ENCODE results near the gene GLT8D2. TPM values are rescaled to one million over a fixed set of nuclear protein-coding genes. Genes with fewer than 3 reads are reported as not detected.

The GLT8D2 gene
- polyA plus RNA-seq, 3 donors, result not detected

- Histone ChIP-seq H3K4me1 (ENCODE audit: control insufficient read depth in 1 of 2, insufficient read depth in 2 of 2, low read length in 2 of 2) (peaks cover 13 to 20% of the 10 kb centered on the region in 2 donors), H3K36me3 (replicated peaks in 1 of 2; ENCODE audit: control insufficient read depth in 1 of 2, insufficient read depth in 2 of 2, low read length in 2 of 2) (no peaks in the 10 kb centered on the region), H2AFZ (ENCODE audit: insufficient read depth, low read depth, low read length, poor library complexity, severe bottlenecking) (no peak overlapping the region), H3K4me2 (replicated peaks; ENCODE audit: extremely low read depth, low read length, poor library complexity, severe bottlenecking) (no peak overlapping the region), H3K9ac (ENCODE audit: insufficient read depth, low read length, poor library complexity, severe bottlenecking) (no peak overlapping the region), H3K9me3 (replicated peaks in 1 of 2; ENCODE audit: control insufficient read depth in 1 of 2, insufficient read depth in 1 of 2, low read length in 2 of 2) (no peaks in the 10 kb centered on the region), H3K27me3 (ENCODE audit: control insufficient read depth in 2 of 2, insufficient read depth in 2 of 2, low read length in 2 of 2) (peaks cover 0 to 8% of the 10 kb centered on the region in 2 donors), H4K20me1 (ENCODE audit: insufficient read depth, low read length) (peaks cover 2% of the 10 kb centered on the region), H3K4me3 (replicated peaks in 1 of 3; ENCODE audit: low read depth in 2 of 3, low read length in 3 of 3) (no peak overlapping the region), H3K27ac (ENCODE audit: low read depth in 1 of 2, low read length in 2 of 2) (no peak overlapping the region), H3K79me2 (ENCODE audit: insufficient read depth, low read length) (peaks cover 12% of the 10 kb centered on the region)
- WGBS (ENCODE audit: insufficient coverage), result no CpG with 5 or more reads among the region's 2 CpGs
- DNase-seq, result peak in 1 of 3 donors; percentile 25
- intact Hi-C loops (cut with micrococcal nuclease), result loop anchor here (5.0 to 10.0 kb wide), 3 partner anchors 47 to 126 kb away; partner anchors contain the start of genes NFYB (in 2 of the 2) and HSP90B1 (in 1 of the 2)
- no peak overlapping the region for H3K27ac Mint-ChIP-seq
- no peak overlapping the region for H3K4me3 Mint-ChIP-seq
- no peak for TF ChIP-seq CTCF (IDR thresholded peaks at IDR 0.05)
- peaks cover 8 to 22% (median 12%) of the 10 kb centered on the region in 3 donors for H3K27me3 Mint-ChIP-seq (ENCODE audit: low read depth in 3 of 3)
- H3K36me3 Mint-ChIP-seq, result no peaks in the 10 kb centered on the region
- H3K9me3 Mint-ChIP-seq, result peaks cover 0 to 3% (median 0%) of the 10 kb centered on the region in 7 donors
- peaks cover 19% of the 10 kb centered on the region for H3K4me1 Mint-ChIP-seq
These were observed 10.8 kb upstream of the GLT8D2 start for GRCh38 chr12:104060791-104061190.

GRCh38 chr12:104059963-104060362 lies 10.0 kb upstream of the GLT8D2 start:
- H3K4me1 Mint-ChIP-seq, result peaks cover 11% of the 10 kb centered on the region
- 46% methylated on average over 2 of the region's 2 CpGs for WGBS (ENCODE audit: insufficient coverage)
- no peak overlapping the region for H2AFZ ChIP-seq (ENCODE audit: insufficient read depth, low read depth, low read length, poor library complexity, severe bottlenecking)

More at GRCh38 chr12:104059963-104060362, 10.0 kb upstream of the GLT8D2 start:
- Mint-ChIP-seq H3K4me3 (no peak overlapping the region), H3K36me3 (no peaks in the 10 kb centered on the region), H3K9me3 (peaks cover 0 to 3% (median 0%) of the 10 kb centered on the region in 7 donors), H3K27me3 (ENCODE audit: low read depth in 3 of 3) (peaks cover 9 to 22% (median 12%) of the 10 kb centered on the region in 3 donors), H3K27ac (no peak overlapping the region)
- Histone ChIP-seq H3K27me3 (ENCODE audit: control insufficient read depth in 2 of 2, insufficient read depth in 2 of 2, low read length in 2 of 2) (peaks cover 0 to 8% of the 10 kb centered on the region in 2 donors), H3K36me3 (replicated peaks in 1 of 2; ENCODE audit: control insufficient read depth in 1 of 2, insufficient read depth in 2 of 2, low read length in 2 of 2) (no peaks in the 10 kb centered on the region), H3K9me3 (replicated peaks in 1 of 2; ENCODE audit: control insufficient read depth in 1 of 2, insufficient read depth in 1 of 2, low read length in 2 of 2) (no peaks in the 10 kb centered on the region), H4K20me1 (ENCODE audit: insufficient read depth, low read length) (no peaks in the 10 kb centered on the region), H3K79me2 (ENCODE audit: insufficient read depth, low read length) (peaks cover 3% of the 10 kb centered on the region), H3K27ac (ENCODE audit: low read depth in 1 of 2, low read length in 2 of 2) (no peak overlapping the region), H3K4me2 (replicated peaks; ENCODE audit: extremely low read depth, low read length, poor library complexity, severe bottlenecking) (no peak overlapping the region), H3K4me1 (ENCODE audit: control insufficient read depth in 1 of 2, insufficient read depth in 2 of 2, low read length in 2 of 2) (peaks cover 5 to 12% of the 10 kb centered on the region in 2 donors), H3K4me3 (replicated peaks in 1 of 3; ENCODE audit: low read depth in 2 of 3, low read length in 3 of 3) (no peak overlapping the region), H3K9ac (ENCODE audit: insufficient read depth, low read length, poor library complexity, severe bottlenecking) (no peak overlapping the region)
- DNase-seq, result no peak
- TF ChIP-seq CTCF (IDR thresholded peaks at IDR 0.05), result no peak
- intact Hi-C loops (cut with micrococcal nuclease), result loop anchor here (5.0 to 10.0 kb wide), 3 partner anchors 47 to 125 kb away; partner anchors contain the start of genes NFYB (in 2 of the 2) and HSP90B1 (in 1 of the 2)

All from CD14-positive monocyte (primary cell).